GM18526 (cell line): ENCODE data around the gene TMEM14C.

ENCODE experiments used
- POLR2A ChIP-seq: IDR thresholded peaks from 3 replicates; pipeline ENCODE4 v1.6.1; 2011; ENCODE audit not compliant: insufficient read length; ENCODE audit errors: extremely low read depth

The TMEM14C gene

GRCh38 chr6:10745116-10745515 is 22.2 kb downstream of the TMEM14C start:
- TF ChIP-seq POLR2A = no peak

- TF ChIP-seq POLR2A = no peak
Observed at GRCh38 chr6:10746915-10747250, 24.0 kb downstream of the TMEM14C start.

GRCh38 chr6:10747251-10747972 is 24.5 kb downstream of the TMEM14C start, which contains the start of gene TMEM14B:
Gene TMEM14B, plus strand, starts transcription at chr6:10747805. Its CDS starts 1,441 bp downstream, at chr6:10749246.
- TF ChIP-seq POLR2A = peak; percentile 94

GRCh38 chr6:10749734-10750133 is 26.9 kb downstream of the TMEM14C start:
- TF ChIP-seq POLR2A = no peak

- no peak for TF ChIP-seq POLR2A
Observed at GRCh38 chr6:10756085-10756484, 33.2 kb downstream of the TMEM14C start.

GRCh38 chr6:10759312-10759839 is 36.5 kb downstream of the TMEM14C start:
- TF ChIP-seq POLR2A = no peak

- TF ChIP-seq POLR2A = no peak
Observed at GRCh38 chr6:10759884-10760329, 37.0 kb downstream of the TMEM14C start.

GRCh38 chr6:10763006-10763405 is 40.1 kb downstream of the TMEM14C start:
- no peak for TF ChIP-seq POLR2A

GRCh38 chr6:10769419-10769818 is 46.5 kb downstream of the TMEM14C start:
- TF ChIP-seq POLR2A = no peak

GRCh38 chr6:10771371-10771894 is 48.6 kb downstream of the TMEM14C start:
- no peak for TF ChIP-seq POLR2A

- TF ChIP-seq POLR2A = no peak
Observed at GRCh38 chr6:10778230-10778629, 55.4 kb downstream of the TMEM14C start.

- TF ChIP-seq POLR2A = no peak
Observed at GRCh38 chr6:10779076-10779475, 56.2 kb downstream of the TMEM14C start.
